Measurements from ENCODE around the gene STATH.
"Not testable (repeated sequence)": the region's sequence is repeated elsewhere in the genome, so short reads cannot be mapped to it uniquely, and the experiment has no call there.

Gene STATH

GRCh38 chr4:69995526-69996016, at the start of gene STATH:
STATH (plus strand) TSS chr4:69995966; CDS start chr4:69998438, 2,472 bp downstream.
- no peak for DNase-seq

- no peak for DNase-seq
These were observed 44.2 kb upstream of the STATH start for GRCh38 chr4:69951602-69952001.

GRCh38 chr4:69957209-69957608, 38.6 kb upstream of the STATH start:
- no peak for DNase-seq

GRCh38 chr4:69965628-69966027, 30.1 kb upstream of the STATH start, which contains the start of gene CSN2:
CSN2 (minus strand) TSS chr4:69965728; CDS start chr4:69960995, 4,733 bp downstream.
- no peak for DNase-seq

- DNase-seq, result no peak
These were observed 25.7 kb upstream of the STATH start for GRCh38 chr4:69970071-69970470.

GRCh38 chr4:69974631-69975030, 21.1 kb upstream of the STATH start:
- no peak for DNase-seq

GRCh38 chr4:69977582-69977981, 18.2 kb upstream of the STATH start:
- DNase-seq, result no peak

GRCh38 chr4:69984030-69984443, 11.7 kb upstream of the STATH start:
- peak; percentile 24 for DNase-seq

- no peak for DNase-seq
These were observed 9.1 kb upstream of the STATH start for GRCh38 chr4:69986663-69987062.

GRCh38 chr4:69991016-69991415, 4.8 kb upstream of the STATH start:
- no peak for DNase-seq

- no peak for DNase-seq
These were observed 984 bp upstream of the STATH start for GRCh38 chr4:69994782-69995181.

- no peak for DNase-seq
These were observed 3.7 kb downstream of the STATH start for GRCh38 chr4:69999420-69999819.

- no peak for DNase-seq
These were observed 4.9 kb downstream of the STATH start for GRCh38 chr4:70000711-70001110.

GRCh38 chr4:70002507-70002906, 6.7 kb downstream of the STATH start:
- no peak for DNase-seq

- no peak for DNase-seq
These were observed 13.0 kb downstream of the STATH start for GRCh38 chr4:70008771-70009170.

- DNase-seq, result not testable (repeated sequence)
These were observed 23.2 kb downstream of the STATH start for GRCh38 chr4:70019006-70019405.

- DNase-seq, result no peak
These were observed 27.5 kb downstream of the STATH start for GRCh38 chr4:70023218-70023617.

- no peak for DNase-seq
These were observed 31.2 kb downstream of the STATH start for GRCh38 chr4:70027011-70027410.

- DNase-seq, result not testable (repeated sequence)
These were observed 32.4 kb downstream of the STATH start, which contains the start of gene HTN3 for GRCh38 chr4:70028159-70028558. HTN3 (plus strand) TSS chr4:70028459; CDS start chr4:70030741, 2,282 bp downstream.

GRCh38 chr4:70037559-70037958, 41.8 kb downstream of the STATH start:
- not testable (repeated sequence) for DNase-seq

GRCh38 chr4:70039928-70040327, 44.2 kb downstream of the STATH start:
- not testable (repeated sequence) for DNase-seq

- no peak for DNase-seq
These were observed 46.0 kb downstream of the STATH start for GRCh38 chr4:70041652-70042286.

- not testable (repeated sequence) for DNase-seq
These were observed 54.4 kb downstream of the STATH start, which contains the start of gene HTN1 for GRCh38 chr4:70050138-70050537. HTN1 (plus strand) TSS chr4:70050438; CDS start chr4:70053077, 2,639 bp downstream.

Measured in NCI-H1105 (cell line).